ENCODE results near the gene C17orf113.
A peak's percentile ranks its signal among the peaks of the same experiment; 100 is the strongest.

The C17orf113 gene

DNA sequence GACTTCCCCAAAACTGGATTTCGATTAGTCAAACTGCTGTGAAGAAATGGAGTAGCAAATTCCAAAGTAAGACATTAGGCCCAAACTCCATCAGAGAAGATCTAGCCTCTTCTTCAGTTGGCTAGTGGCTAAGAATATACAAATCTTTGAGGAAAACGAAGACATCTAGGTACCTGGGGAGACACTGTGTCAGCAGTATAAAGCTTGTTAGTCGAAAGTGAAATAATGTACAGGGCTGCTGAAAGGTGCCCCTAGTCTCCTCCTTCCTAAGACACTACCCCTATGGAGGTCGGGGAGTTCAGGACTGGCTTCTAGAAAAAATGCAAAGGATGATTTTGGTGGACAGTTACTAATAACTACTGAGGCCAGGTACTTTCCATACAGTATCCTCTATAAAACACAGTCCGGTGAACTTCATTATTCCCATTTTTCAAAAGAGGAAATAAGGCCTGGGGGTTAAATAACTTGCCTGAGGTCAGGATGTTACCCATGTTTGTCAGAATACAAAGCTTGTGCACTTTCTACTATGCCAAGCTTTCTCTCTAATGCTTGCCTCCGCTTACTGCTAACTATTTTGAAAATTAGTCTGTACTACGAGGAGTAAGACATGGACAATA is 48.1 kb downstream of the C17orf113 start:
- H3K9me3 Mint-ChIP-seq: no peaks in the 10 kb centered on the region
- peaks cover 10 to 23% of the 10 kb centered on the region in 2 donors for H3K4me1 Mint-ChIP-seq
- H3K27ac Mint-ChIP-seq: no peak overlapping the region
- DNase-seq (no peak), ATAC-seq (replicated peaks) (no peak)
- peaks cover 17 to 26% of the 10 kb centered on the region in 2 donors for H3K36me3 Mint-ChIP-seq
- H3K4me3 Mint-ChIP-seq: no peak overlapping the region
- no peaks in the 10 kb centered on the region for H3K27me3 Mint-ChIP-seq

DNA sequence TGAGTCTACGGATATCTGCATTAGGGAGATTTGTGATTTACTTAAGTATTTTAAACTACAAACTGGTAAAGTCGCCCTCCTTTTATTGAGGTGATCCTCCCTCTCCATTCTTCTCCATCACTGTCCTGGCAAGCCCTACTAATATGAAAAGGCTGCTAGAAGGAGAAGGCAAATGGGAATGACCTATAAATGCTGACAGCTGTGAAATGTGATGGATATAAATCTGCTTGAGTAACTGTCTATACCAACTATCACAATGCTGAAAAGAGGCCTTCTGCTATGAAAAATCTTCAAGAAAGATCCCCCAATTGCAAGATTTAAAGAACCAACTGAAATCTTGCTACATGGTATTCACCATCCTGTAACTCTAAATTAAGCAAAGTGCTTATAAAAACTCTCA is 48.7 kb downstream of the C17orf113 start:
- peaks cover 14 to 24% of the 10 kb centered on the region in 2 donors for H3K4me1 Mint-ChIP-seq
- no peak overlapping the region for H3K27ac Mint-ChIP-seq
- ATAC-seq (replicated peaks): no peak
- DNase-seq: no peak
- H3K9me3 Mint-ChIP-seq: no peaks in the 10 kb centered on the region
- H3K4me3 Mint-ChIP-seq: no peak overlapping the region
- H3K27me3 Mint-ChIP-seq: no peaks in the 10 kb centered on the region
- peaks cover 19 to 27% of the 10 kb centered on the region in 2 donors for H3K36me3 Mint-ChIP-seq

DNA sequence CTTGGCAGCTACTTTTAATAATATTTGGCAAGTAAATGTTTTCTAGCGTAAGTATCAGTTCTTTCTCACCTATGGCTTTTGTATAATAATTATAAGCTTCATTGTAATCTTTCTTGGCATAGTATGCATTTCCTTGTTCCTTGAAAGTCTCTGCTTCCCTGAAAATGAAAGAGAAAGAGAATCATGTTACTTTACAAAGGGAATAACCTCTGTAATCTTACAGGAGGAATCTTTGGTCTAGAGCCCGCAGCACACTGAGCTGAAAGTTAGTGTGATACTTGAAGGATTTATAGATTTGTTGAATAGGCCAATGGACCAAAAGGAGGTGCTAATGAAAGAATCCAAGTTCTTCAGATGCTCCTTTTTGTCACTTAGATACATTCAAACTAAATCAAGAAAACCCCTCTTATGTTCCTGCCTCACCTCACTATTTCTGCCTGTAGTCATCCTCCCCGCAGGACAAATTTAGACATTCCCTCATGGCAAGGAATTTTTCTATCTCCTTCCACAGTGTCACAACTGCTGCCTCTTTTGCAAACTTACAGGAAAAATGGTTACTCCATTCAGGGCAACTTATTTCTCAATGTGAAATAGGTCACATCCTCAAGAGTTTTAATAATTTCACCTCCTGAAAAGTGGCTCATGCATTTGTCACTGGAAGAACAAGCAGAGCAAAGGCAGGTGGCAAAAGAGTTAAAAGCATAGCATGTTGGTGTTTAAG is 49.8 kb downstream of the C17orf113 start:
- Mint-ChIP-seq H3K4me3 (no peak overlapping the region), H3K36me3 (peaks cover 28 to 38% of the 10 kb centered on the region in 2 donors), H3K27ac (no peak overlapping the region)

DNA sequence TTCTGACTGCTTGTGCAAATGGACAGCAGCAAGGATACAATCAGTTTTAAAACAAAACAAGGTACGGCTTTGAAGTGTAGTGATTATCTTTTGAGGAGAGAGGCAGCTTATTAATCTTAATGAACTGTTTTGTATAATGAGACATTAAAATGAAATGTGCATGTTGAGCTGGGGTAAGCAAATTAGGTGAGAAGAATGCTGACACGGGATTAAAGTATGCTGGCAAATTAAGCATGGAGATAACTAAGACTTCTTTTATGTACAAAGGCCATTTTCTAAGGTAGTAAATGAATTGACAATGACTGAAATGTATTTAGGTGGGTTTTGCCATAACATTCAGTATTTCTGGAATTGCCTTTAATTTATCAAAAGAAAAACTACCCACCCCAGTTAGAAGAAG is 51.9 kb downstream of the C17orf113 start:
- H3K36me3 Mint-ChIP-seq: peaks cover 34 to 42% of the 10 kb centered on the region in 2 donors
- H3K27me3 Mint-ChIP-seq: no peaks in the 10 kb centered on the region

More for the DNA sequence above, 49.8 kb downstream of the C17orf113 start:
- ATAC-seq (replicated peaks) (no peak), DNase-seq (no peak)
- H3K27me3 Mint-ChIP-seq: no peaks in the 10 kb centered on the region
- no peaks in the 10 kb centered on the region for H3K9me3 Mint-ChIP-seq
- peaks cover 23 to 34% of the 10 kb centered on the region in 2 donors for H3K4me1 Mint-ChIP-seq

DNA sequence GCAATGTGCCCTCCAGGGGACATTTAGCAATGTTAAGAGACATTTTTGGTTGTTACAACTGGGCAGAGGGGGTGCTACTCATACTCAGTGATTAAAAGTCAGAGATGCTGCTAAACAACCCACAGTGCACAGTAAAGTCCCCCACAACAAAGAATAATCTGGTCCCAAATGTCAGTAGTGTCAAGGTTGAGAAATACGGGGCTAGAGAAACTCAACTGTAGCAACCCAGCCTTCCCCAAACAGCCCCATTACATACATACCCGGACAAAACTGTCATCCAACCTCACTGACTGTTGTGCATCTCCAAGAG is 53.6 kb downstream of the C17orf113 start:
- Mint-ChIP-seq H3K27ac (peak overlapping the region; percentile 93), H3K9me3 (no peaks in the 10 kb centered on the region), H3K27me3 (no peaks in the 10 kb centered on the region), H3K4me3 (peak overlapping the region in 1 of 2 donors; percentile 66), H3K36me3 (peaks cover 34 to 41% of the 10 kb centered on the region in 2 donors), H3K4me1 (peaks cover 12 to 18% of the 10 kb centered on the region in 2 donors)
- ATAC-seq (replicated peaks) (peak; percentile 29 to 49), DNase-seq (no peak)

More for the DNA sequence above, 51.9 kb downstream of the C17orf113 start:
- DNase-seq (no peak), ATAC-seq (replicated peaks) (no peak)
- no peaks in the 10 kb centered on the region for H3K9me3 Mint-ChIP-seq
- H3K4me3 Mint-ChIP-seq: no peak overlapping the region
- peaks cover 20 to 29% of the 10 kb centered on the region in 2 donors for H3K4me1 Mint-ChIP-seq
- no peak overlapping the region for H3K27ac Mint-ChIP-seq

DNA sequence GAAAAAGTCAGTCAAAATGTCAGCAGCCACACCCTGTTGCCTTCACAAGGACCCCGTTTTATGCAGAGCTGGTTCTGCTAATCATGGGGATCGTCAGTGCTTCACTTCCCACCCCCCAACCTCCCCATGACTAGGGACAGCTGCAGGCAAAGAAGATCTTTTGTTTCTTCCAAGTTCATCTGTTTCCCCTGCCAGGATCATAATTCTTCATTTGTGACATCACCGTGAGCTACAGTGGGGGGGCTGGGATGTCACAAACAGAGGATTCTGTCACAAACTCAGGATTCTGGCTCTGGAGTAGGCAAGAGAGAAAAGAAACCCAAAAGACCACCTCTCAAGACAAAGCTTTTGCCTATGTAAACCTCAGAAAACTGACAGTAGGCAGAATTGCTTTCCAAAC is 57.8 kb downstream of the C17orf113 start:
- Mint-ChIP-seq H3K4me3 (no peak overlapping the region), H3K27ac (peak overlapping the region; percentile 37), H3K9me3 (no peaks in the 10 kb centered on the region), H3K4me1 (peaks cover 22 to 30% of the 10 kb centered on the region in 2 donors), H3K27me3 (no peaks in the 10 kb centered on the region), H3K36me3 (peaks cover 43 to 51% of the 10 kb centered on the region in 2 donors)
- ATAC-seq (replicated peaks) (no peak), DNase-seq (no peak)

DNA sequence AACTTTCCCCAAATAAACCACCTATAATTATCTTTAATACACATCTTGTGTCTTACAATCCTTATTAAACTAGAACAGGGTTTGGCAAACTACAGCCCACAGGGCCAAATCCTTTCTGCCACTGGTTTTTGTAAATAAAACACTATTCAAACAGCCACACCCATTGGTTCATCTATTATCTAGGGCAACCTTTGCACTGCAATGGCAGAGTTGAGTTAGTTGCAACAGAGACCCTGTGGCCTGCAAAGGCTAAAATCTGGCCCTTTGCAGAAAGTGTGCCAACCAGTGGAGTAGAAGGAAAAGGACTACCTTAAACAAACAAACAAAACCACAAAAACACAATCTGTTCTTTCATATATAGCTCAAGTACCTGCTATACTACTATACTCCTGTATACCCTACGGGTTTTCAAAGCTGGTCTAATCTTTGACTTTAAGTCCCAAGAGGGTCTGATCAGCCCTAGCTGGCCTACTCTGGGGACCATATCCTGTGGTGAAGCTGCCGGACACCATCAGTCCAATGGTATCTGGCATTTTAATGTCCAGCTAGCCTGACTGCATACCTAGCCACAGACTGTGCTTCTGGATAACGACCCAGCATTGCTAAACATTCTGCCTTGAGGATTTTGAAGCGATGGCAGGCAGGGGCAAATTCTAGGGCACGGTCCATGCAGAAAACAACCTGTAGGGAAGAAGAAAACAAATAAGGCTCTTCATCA is 60.5 kb downstream of the C17orf113 start:
- peaks cover 37 to 50% of the 10 kb centered on the region in 2 donors for H3K36me3 Mint-ChIP-seq
- H3K27me3 Mint-ChIP-seq: no peaks in the 10 kb centered on the region
- no peak overlapping the region for H3K27ac Mint-ChIP-seq
- no peak overlapping the region for H3K4me3 Mint-ChIP-seq
- H3K4me1 Mint-ChIP-seq: peaks cover 12 to 18% of the 10 kb centered on the region in 2 donors
- ATAC-seq (replicated peaks): no peak
- DNase-seq: no peak
- no peaks in the 10 kb centered on the region for H3K9me3 Mint-ChIP-seq

DNA sequence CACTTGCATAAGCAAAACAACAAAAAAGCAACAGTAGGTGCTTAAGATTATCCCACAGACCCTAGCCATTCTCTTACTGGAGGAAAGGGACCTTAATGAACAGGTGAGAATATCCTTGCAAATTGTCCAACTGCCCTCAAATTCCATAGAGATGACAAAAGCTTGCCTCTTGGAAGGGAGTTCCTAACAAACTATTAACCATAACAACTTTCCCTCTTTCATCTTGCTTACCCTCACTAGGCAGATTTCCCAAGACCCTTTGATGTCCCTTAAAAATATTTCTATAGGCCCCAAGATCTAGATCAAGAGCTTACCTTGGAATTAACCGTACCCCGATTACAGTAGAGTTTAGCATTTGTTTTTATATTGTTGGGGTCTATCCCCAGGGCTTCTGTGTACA is 62.0 kb downstream of the C17orf113 start:
- DNase-seq: no peak
- Mint-ChIP-seq H3K4me1 (peaks cover 15 to 18% of the 10 kb centered on the region in 2 donors), H3K27me3 (no peaks in the 10 kb centered on the region), H3K36me3 (peaks cover 39 to 54% of the 10 kb centered on the region in 2 donors), H3K27ac (peak overlapping the region; percentile 63), H3K4me3 (no peak overlapping the region), H3K9me3 (no peaks in the 10 kb centered on the region)
- ATAC-seq (replicated peaks): no peak
